Measurements from ENCODE around the gene MYO16.

The MYO16 gene

GRCh38 chr13:108742701-108743451, 113.5 kb downstream of the MYO16 start:
- Mint-ChIP-seq H3K27ac (no peak overlapping the region), H3K27me3 (peaks cover 4% of the 10 kb centered on the region), H3K9me3 (peaks cover 4% of the 10 kb centered on the region), H3K4me1 (ENCODE audit: low read depth) (no peaks in the 10 kb centered on the region), H3K36me3 (ENCODE audit: low read depth) (no peaks in the 10 kb centered on the region), H3K4me3 (no peak overlapping the region)

- no peaks in the 10 kb centered on the region for H3K4me1 Mint-ChIP-seq (ENCODE audit: low read depth)
- no peaks in the 10 kb centered on the region for H3K36me3 Mint-ChIP-seq (ENCODE audit: low read depth)
Measured at GRCh38 chr13:108743522-108743921, 114.1 kb downstream of the MYO16 start.

GRCh38 chr13:108747843-108748242, 118.4 kb downstream of the MYO16 start:
- no peaks in the 10 kb centered on the region for H3K36me3 Mint-ChIP-seq (ENCODE audit: low read depth)
- H3K4me1 Mint-ChIP-seq (ENCODE audit: low read depth), result no peaks in the 10 kb centered on the region
- H3K4me3 Mint-ChIP-seq, result no peak overlapping the region
- H3K27ac Mint-ChIP-seq, result no peak overlapping the region
- no peaks in the 10 kb centered on the region for H3K9me3 Mint-ChIP-seq
- H3K27me3 Mint-ChIP-seq, result peaks cover 4% of the 10 kb centered on the region

More at GRCh38 chr13:108743522-108743921, 114.1 kb downstream of the MYO16 start:
- Mint-ChIP-seq H3K27ac (no peak overlapping the region), H3K27me3 (peaks cover 4% of the 10 kb centered on the region), H3K4me3 (no peak overlapping the region), H3K9me3 (peaks cover 4% of the 10 kb centered on the region)

- no peaks in the 10 kb centered on the region for H3K27me3 Mint-ChIP-seq
- no peaks in the 10 kb centered on the region for H3K9me3 Mint-ChIP-seq
- no peak overlapping the region for H3K4me3 Mint-ChIP-seq
- no peaks in the 10 kb centered on the region for H3K36me3 Mint-ChIP-seq (ENCODE audit: low read depth)
- H3K4me1 Mint-ChIP-seq (ENCODE audit: low read depth), result no peaks in the 10 kb centered on the region
- H3K27ac Mint-ChIP-seq, result no peak overlapping the region
Measured at GRCh38 chr13:108752276-108752675, 122.9 kb downstream of the MYO16 start.

- H3K36me3 Mint-ChIP-seq (ENCODE audit: low read depth), result no peaks in the 10 kb centered on the region
- H3K4me1 Mint-ChIP-seq (ENCODE audit: low read depth), result no peaks in the 10 kb centered on the region
- H3K27me3 Mint-ChIP-seq, result no peaks in the 10 kb centered on the region
- H3K9me3 Mint-ChIP-seq, result no peaks in the 10 kb centered on the region
- no peak overlapping the region for H3K27ac Mint-ChIP-seq
- no peak overlapping the region for H3K4me3 Mint-ChIP-seq
Measured at GRCh38 chr13:108755083-108755482, 125.7 kb downstream of the MYO16 start.

- no peaks in the 10 kb centered on the region for H3K4me1 Mint-ChIP-seq (ENCODE audit: low read depth)
- H3K27me3 Mint-ChIP-seq, result no peaks in the 10 kb centered on the region
- no peak overlapping the region for H3K4me3 Mint-ChIP-seq
- H3K36me3 Mint-ChIP-seq (ENCODE audit: low read depth), result no peaks in the 10 kb centered on the region
- H3K9me3 Mint-ChIP-seq, result no peaks in the 10 kb centered on the region
- H3K27ac Mint-ChIP-seq, result no peak overlapping the region
Measured at GRCh38 chr13:108760129-108760528, 130.7 kb downstream of the MYO16 start.

- H3K27me3 Mint-ChIP-seq, result no peaks in the 10 kb centered on the region
- H3K9me3 Mint-ChIP-seq, result no peaks in the 10 kb centered on the region
- no peak overlapping the region for H3K4me3 Mint-ChIP-seq
- H3K36me3 Mint-ChIP-seq (ENCODE audit: low read depth), result no peaks in the 10 kb centered on the region
- H3K27ac Mint-ChIP-seq, result no peak overlapping the region
- H3K4me1 Mint-ChIP-seq (ENCODE audit: low read depth), result no peaks in the 10 kb centered on the region
Measured at GRCh38 chr13:108760541-108760940, 131.1 kb downstream of the MYO16 start.

GRCh38 chr13:108768035-108768434, 138.6 kb downstream of the MYO16 start:
- Mint-ChIP-seq H3K36me3 (ENCODE audit: low read depth) (no peaks in the 10 kb centered on the region), H3K4me3 (no peak overlapping the region), H3K9me3 (no peaks in the 10 kb centered on the region), H3K27me3 (peaks cover 3% of the 10 kb centered on the region), H3K4me1 (ENCODE audit: low read depth) (no peaks in the 10 kb centered on the region), H3K27ac (no peak overlapping the region)

- no peak overlapping the region for H3K27ac Mint-ChIP-seq
- H3K9me3 Mint-ChIP-seq, result no peaks in the 10 kb centered on the region
- no peaks in the 10 kb centered on the region for H3K36me3 Mint-ChIP-seq (ENCODE audit: low read depth)
- no peak overlapping the region for H3K4me3 Mint-ChIP-seq
- H3K27me3 Mint-ChIP-seq, result peaks cover 3% of the 10 kb centered on the region
- no peaks in the 10 kb centered on the region for H3K4me1 Mint-ChIP-seq (ENCODE audit: low read depth)
Measured at GRCh38 chr13:108769213-108770070, 140.0 kb downstream of the MYO16 start.

GRCh38 chr13:108775597-108775996, 146.2 kb downstream of the MYO16 start:
- Mint-ChIP-seq H3K4me1 (ENCODE audit: low read depth) (no peaks in the 10 kb centered on the region), H3K27me3 (no peaks in the 10 kb centered on the region), H3K36me3 (ENCODE audit: low read depth) (no peaks in the 10 kb centered on the region), H3K27ac (no peak overlapping the region), H3K9me3 (no peaks in the 10 kb centered on the region), H3K4me3 (no peak overlapping the region)

GRCh38 chr13:108776650-108777049, 147.2 kb downstream of the MYO16 start:
- Mint-ChIP-seq H3K9me3 (no peaks in the 10 kb centered on the region), H3K27me3 (no peaks in the 10 kb centered on the region), H3K36me3 (ENCODE audit: low read depth) (no peaks in the 10 kb centered on the region), H3K4me1 (ENCODE audit: low read depth) (no peaks in the 10 kb centered on the region), H3K27ac (no peak overlapping the region), H3K4me3 (no peak overlapping the region)

- Mint-ChIP-seq H3K36me3 (ENCODE audit: low read depth) (no peaks in the 10 kb centered on the region), H3K4me1 (ENCODE audit: low read depth) (no peaks in the 10 kb centered on the region), H3K27me3 (no peaks in the 10 kb centered on the region), H3K27ac (no peak overlapping the region), H3K4me3 (no peak overlapping the region), H3K9me3 (no peaks in the 10 kb centered on the region)
Measured at GRCh38 chr13:108777421-108778420, 148.3 kb downstream of the MYO16 start.

- Mint-ChIP-seq H3K27me3 (no peaks in the 10 kb centered on the region), H3K9me3 (no peaks in the 10 kb centered on the region), H3K36me3 (ENCODE audit: low read depth) (no peaks in the 10 kb centered on the region), H3K4me1 (ENCODE audit: low read depth) (no peaks in the 10 kb centered on the region), H3K27ac (no peak overlapping the region), H3K4me3 (no peak overlapping the region)
Measured at GRCh38 chr13:108779308-108779707, 149.9 kb downstream of the MYO16 start.

- H3K36me3 Mint-ChIP-seq (ENCODE audit: low read depth), result no peaks in the 10 kb centered on the region
- H3K4me1 Mint-ChIP-seq (ENCODE audit: low read depth), result no peaks in the 10 kb centered on the region
- H3K27me3 Mint-ChIP-seq, result no peaks in the 10 kb centered on the region
- no peak overlapping the region for H3K27ac Mint-ChIP-seq
- H3K9me3 Mint-ChIP-seq, result no peaks in the 10 kb centered on the region
- H3K4me3 Mint-ChIP-seq, result no peak overlapping the region
Measured at GRCh38 chr13:108780706-108781105, 151.3 kb downstream of the MYO16 start.

Measured in stimulated activated naive CD8-positive, alpha-beta T cell treated with anti-CD3 and anti-CD28 coated beads, Interleukin-15, Interleukin-2, amounts not matched to agents 100 ng/mL and 50 ng/mL, for 24 hours (primary cell).